ENCODE results near the gene CD55.
"Not testable (repeated sequence)": the region's sequence is repeated elsewhere in the genome, so short reads cannot be mapped to it uniquely, and the experiment has no call there.

CD55 gene

GRCh38 chr1:207315435-207315834 is 6.0 kb upstream of the CD55 start:
- ChIA-PET POLR2A (no interaction called here), CTCF (no interaction called here)
- TF ChIP-seq CTCF (IDR thresholded peaks at IDR 0.05; ENCODE audit: insufficient read depth, low read length, missing control alignments) = no peak
- H3K4me3 ChIP-seq (ENCODE audit: low read depth, low read length) = no peak overlapping the region
- no peak for DNase-seq (ENCODE audit: low read depth, low spot score)

GRCh38 chr1:207316141-207316540 is 5.3 kb upstream of the CD55 start:
- no peak for DNase-seq (ENCODE audit: low read depth, low spot score)
- CTCF ChIA-PET = no interaction called here

GRCh38 chr1:207316622-207317391 is 4.7 kb upstream of the CD55 start:
- H3K4me3 ChIP-seq (ENCODE audit: low read depth, low read length) = no peak overlapping the region
- no peak for TF ChIP-seq CTCF (IDR thresholded peaks at IDR 0.05; ENCODE audit: insufficient read depth, low read length, missing control alignments)
- CTCF ChIA-PET = no interaction called here
- POLR2A ChIA-PET = no interaction called here
- DNase-seq (ENCODE audit: low read depth, low spot score) = no peak

More at GRCh38 chr1:207316141-207316540, 5.3 kb upstream of the CD55 start:
- TF ChIP-seq CTCF (IDR thresholded peaks at IDR 0.05; ENCODE audit: insufficient read depth, low read length, missing control alignments) = no peak
- no peak overlapping the region for H3K4me3 ChIP-seq (ENCODE audit: low read depth, low read length)
- POLR2A ChIA-PET = no interaction called here

GRCh38 chr1:207317561-207317960 is 3.9 kb upstream of the CD55 start:
- DNase-seq (ENCODE audit: low read depth, low spot score) = no peak
- ChIA-PET CTCF (no interaction called here), POLR2A (no interaction called here)
- H3K4me3 ChIP-seq (ENCODE audit: low read depth, low read length) = no peak overlapping the region
- no peak for TF ChIP-seq CTCF (IDR thresholded peaks at IDR 0.05; ENCODE audit: insufficient read depth, low read length, missing control alignments)

- POLR2A ChIA-PET = no interaction called here
- DNase-seq (ENCODE audit: low read depth, low spot score) = no peak
- CTCF ChIA-PET = no interaction called here
- H3K4me3 ChIP-seq (ENCODE audit: low read depth, low read length) = no peak overlapping the region
- no peak for TF ChIP-seq CTCF (IDR thresholded peaks at IDR 0.05; ENCODE audit: insufficient read depth, low read length, missing control alignments)
Observed at GRCh38 chr1:207318072-207318619, 3.3 kb upstream of the CD55 start.

- ChIA-PET CTCF (interaction anchor here (2.9 kb wide), 1 partner anchor 86 kb away, joined by 11 read pairs; no protein-coding TSS in a partner anchor), POLR2A (no interaction called here)
- no peak overlapping the region for H3K4me3 ChIP-seq (ENCODE audit: low read depth, low read length)
- DNase-seq (ENCODE audit: low read depth, low spot score) = no peak
- no peak for TF ChIP-seq CTCF (IDR thresholded peaks at IDR 0.05; ENCODE audit: insufficient read depth, low read length, missing control alignments)
Observed at GRCh38 chr1:207319199-207319598, 2.3 kb upstream of the CD55 start.

GRCh38 chr1:207320105-207320504 is 1.4 kb upstream of the CD55 start:
- CTCF ChIA-PET = interaction anchor here (1.1 to 2.9 kb wide), 2 partner anchors 10 to 85 kb away, joined by 3 to 11 read pairs; no protein-coding TSS in a partner anchor

More at GRCh38 chr1:207320105-207320504, 1.4 kb upstream of the CD55 start:
- POLR2A ChIA-PET; H3K4me3 ChIP-seq (ENCODE audit: low read depth, low read length); DNase-seq (ENCODE audit: low read depth, low spot score): not testable (repeated sequence)

Data from AG04449 (cell line).